Activated CD4-positive, alpha-beta T cell treated with anti-CD3 and anti-CD28 coated beads for 36 hours (primary cell): ENCODE data around the gene PRODH2. TPM values are rescaled to one million over a fixed set of nuclear protein-coding genes. Genes with fewer than 3 reads are reported as not detected.
"Not testable (repeated sequence)": the region's sequence is repeated elsewhere in the genome, so short reads cannot be mapped to it uniquely, and the experiment has no call there.

Experiments used
- ATAC-seq: fragments of 200-7000 bp; cut with Tn5 transposase; one replicate; pipeline ENCODE4 v1.10.0; 2021; ENCODE audit warnings: mild to moderate bottlenecking, moderate library complexity
- CTCF ChIA-PET: fragments of 350-600 bp; sonication (Branson Sonifier 250); formaldehyde crosslinking; loops from one replicate; lab custom pipeline; 2021; ENCODE audit warnings: antibody characterized with exemption; lab: Charles Lee
- POLR2A ChIA-PET: fragments of 350-600 bp; sonication (Branson Sonifier 250); formaldehyde crosslinking; loops from one replicate; lab custom pipeline; 2021; ENCODE audit warnings: antibody characterized with exemption, inconsistent platforms; lab: Charles Lee
- DNase-seq: peaks from one replicate; pipeline ENCODE4 v3.0.0-alpha.2; 2020
- H3K27ac Mint-ChIP-seq: one replicate; pipeline ENCODE4 v1.8.0; 2021; ENCODE audit warnings: mixed read lengths
- H3K27me3 Mint-ChIP-seq: one replicate; pipeline ENCODE4 v1.8.0; 2021; ENCODE audit warnings: mixed read lengths
- H3K36me3 Mint-ChIP-seq: one replicate; pipeline ENCODE4 v1.8.0; 2021; ENCODE audit warnings: low read depth, mixed read lengths
- H3K4me1 Mint-ChIP-seq: one replicate; pipeline ENCODE4 v1.8.0; 2021; ENCODE audit warnings: mixed read lengths
- H3K4me3 Mint-ChIP-seq: one replicate; pipeline ENCODE4 v1.8.0; 2021; ENCODE audit warnings: mild to moderate bottlenecking, moderate library complexity, mixed read lengths
- H3K9me3 Mint-ChIP-seq: one replicate; pipeline ENCODE4 v1.8.0; 2021; ENCODE audit warnings: low read depth, mixed read lengths
- intact Hi-C, 2 experiments: fragments of 100-400 bp; cut with DNase I in 1 of 2; cut with micrococcal nuclease in 1 of 2; formaldehyde crosslinking; loops; one replicate each; pipeline versions ENCODE4 v1.14.2 to v1.15.1; 2022 to 2024; cut with DNase I, micrococcal nuclease
- total RNA-seq, 2 experiments: library from RNA; stranded (reverse); gene quantifications; one replicate each; pipeline ENCODE4 v1.2.3, GENCODE V29; 2021

The PRODH2 gene
- total RNA-seq, 2 experiments from 2014 or later, result not detected

DNA sequence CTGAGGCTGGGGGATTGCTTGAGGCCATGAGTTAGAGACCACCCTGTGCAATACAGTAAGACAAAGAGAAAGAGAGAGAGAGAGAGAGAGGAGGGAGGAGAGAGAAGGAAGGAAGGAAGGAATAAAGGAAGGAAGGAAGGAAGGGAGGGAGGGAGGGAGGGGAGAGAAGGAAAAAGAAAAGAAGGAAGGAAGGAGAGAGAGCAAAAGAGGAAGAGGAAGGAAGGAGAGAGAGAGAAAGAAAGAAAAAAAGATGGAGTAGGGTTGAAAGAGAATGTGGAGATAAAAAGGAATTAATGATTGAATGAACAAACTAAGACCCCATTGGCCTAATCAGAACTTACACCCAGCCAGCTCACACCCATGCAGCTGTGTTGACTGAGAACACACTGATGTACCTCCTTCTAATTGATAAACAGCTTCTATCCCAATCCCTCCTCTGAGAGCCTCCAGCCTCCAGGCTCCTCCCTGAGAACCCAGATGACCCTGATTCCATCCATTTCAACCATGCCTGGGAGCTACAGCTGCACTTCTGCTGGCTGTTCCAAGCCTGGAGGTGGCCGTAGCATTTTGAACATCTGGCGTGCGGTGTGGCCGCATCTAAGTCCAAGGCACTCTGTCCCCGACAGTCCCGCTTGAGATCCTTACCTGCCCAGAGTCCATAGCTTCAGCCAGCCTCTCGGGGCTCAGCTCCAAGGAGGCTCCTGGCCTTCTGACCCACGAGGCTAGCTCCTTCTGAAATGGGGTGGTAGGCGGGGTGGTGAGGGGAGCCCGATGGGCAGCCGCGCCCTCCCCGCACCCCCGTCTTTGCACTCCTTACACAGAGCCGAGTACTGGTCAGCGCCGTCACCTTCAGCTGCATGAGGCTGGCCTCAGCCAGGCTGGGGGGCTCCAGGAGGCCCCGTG is 1.1 kb downstream of the PRODH2 start:
- no peak overlapping the region for H3K27ac Mint-ChIP-seq

DNA sequence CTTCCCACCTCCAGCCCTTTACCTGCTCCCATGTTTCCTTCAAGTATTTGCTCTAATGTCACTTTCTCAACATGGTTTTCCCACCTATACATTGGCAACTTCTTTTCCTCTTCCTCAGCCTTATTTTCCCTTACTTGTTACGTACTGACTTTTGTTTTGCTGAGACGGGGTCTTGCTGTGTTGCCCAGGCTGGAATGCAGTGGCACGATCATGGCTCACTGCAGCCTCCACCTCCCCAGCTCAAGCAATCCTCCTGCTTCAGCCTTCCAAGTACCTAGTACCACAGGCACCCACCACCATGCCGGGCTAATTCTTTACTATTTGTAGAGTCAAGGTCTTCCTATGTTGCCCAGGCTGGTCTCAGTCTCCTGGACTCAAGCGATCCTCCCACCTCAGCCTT is 5.0 kb downstream of the PRODH2 start:
- Mint-ChIP-seq H3K4me3 (no peak overlapping the region), H3K27me3 (peaks cover 9% of the 10 kb centered on the region), H3K27ac (no peak overlapping the region), H3K9me3 (no peaks in the 10 kb centered on the region), H3K4me1 (no peaks in the 10 kb centered on the region), H3K36me3 (no peaks in the 10 kb centered on the region)
- ATAC-seq (no peak), DNase-seq (no peak)
- ChIA-PET CTCF (no interaction called here), POLR2A (no interaction called here)
- intact Hi-C loops, result no loop called here

More for the DNA sequence above, 1.1 kb downstream of the PRODH2 start:
- ChIA-PET POLR2A (no interaction called here), CTCF (no interaction called here)
- intact Hi-C loops, result no loop called here
- no peak overlapping the region for H3K4me3 Mint-ChIP-seq
- H3K36me3 Mint-ChIP-seq, result no peaks in the 10 kb centered on the region
- H3K4me1 Mint-ChIP-seq, result no peaks in the 10 kb centered on the region
- peaks cover 2% of the 10 kb centered on the region for H3K9me3 Mint-ChIP-seq
- no peak for ATAC-seq
- peaks cover 13% of the 10 kb centered on the region for H3K27me3 Mint-ChIP-seq
- DNase-seq, result no peak

DNA sequence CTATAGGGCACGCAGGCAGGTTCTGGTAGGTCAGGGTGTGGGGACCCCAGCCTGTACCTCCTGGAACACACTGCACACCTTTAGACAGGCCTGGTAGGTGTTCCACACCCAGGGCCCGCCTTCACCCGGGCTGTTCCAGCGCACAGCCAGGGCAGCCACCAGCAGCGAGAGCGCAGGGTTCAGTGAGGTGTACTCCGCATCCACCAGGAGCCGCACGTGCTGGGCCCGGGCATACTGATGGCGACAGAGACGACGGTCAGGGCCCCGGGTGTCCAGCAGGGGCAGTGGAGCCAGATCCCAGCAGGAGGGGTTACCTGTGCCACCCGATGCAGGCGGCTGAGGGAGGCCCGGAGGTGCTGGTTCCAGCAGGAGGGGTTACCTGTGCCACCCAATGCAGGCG is 6.0 kb downstream of the PRODH2 start:
- Mint-ChIP-seq H3K4me1 (no peaks in the 10 kb centered on the region), H3K27ac (no peak overlapping the region), H3K36me3 (no peaks in the 10 kb centered on the region), H3K4me3 (no peak overlapping the region), H3K27me3 (peaks cover 4% of the 10 kb centered on the region), H3K9me3 (no peaks in the 10 kb centered on the region)
- no peak for ATAC-seq
- POLR2A ChIA-PET, result no interaction called here
- DNase-seq, result no peak
- intact Hi-C loops, result no loop called here
- CTCF ChIA-PET, result interaction anchor here (1.0 kb wide), 1 partner anchor 10 kb away, joined by 4 read pairs; no protein-coding TSS in a partner anchor

DNA sequence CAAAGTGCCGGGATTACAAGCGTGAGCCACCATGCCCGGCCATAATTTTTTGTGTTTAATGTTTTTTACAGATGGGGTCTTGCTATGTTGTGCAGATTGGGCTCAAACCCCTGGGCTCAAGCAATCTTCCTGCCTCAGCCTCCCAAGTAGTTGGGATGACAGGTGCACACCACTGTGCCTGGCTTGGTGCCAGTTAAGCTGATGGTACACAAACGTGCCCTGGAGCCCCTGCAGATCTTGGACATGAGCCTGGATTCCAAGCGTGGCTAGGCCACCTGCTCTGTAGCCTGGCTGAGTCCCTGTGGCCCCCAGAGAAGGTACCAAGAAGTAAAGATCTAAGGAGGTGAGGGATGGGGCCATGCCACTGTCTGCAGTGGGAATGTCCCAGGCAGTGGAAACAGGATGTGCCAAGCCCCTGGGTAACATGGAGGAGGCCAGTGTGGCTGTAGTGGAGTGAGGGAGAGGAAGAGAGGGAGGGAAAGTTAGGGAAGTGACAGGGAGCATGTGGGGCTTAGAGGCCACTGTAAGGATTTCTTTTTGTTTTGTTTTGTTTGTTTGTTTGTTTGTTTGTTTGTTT is 7.0 kb downstream of the PRODH2 start:
- intact Hi-C loops, result no loop called here
- Mint-ChIP-seq H3K4me1 (no peaks in the 10 kb centered on the region), H3K36me3 (no peaks in the 10 kb centered on the region), H3K9me3 (no peaks in the 10 kb centered on the region), H3K27me3 (no peaks in the 10 kb centered on the region), H3K27ac (no peak overlapping the region), H3K4me3 (no peak overlapping the region)
- ATAC-seq (no peak), DNase-seq (no peak)
- ChIA-PET CTCF (no interaction called here), POLR2A (no interaction called here)

DNA sequence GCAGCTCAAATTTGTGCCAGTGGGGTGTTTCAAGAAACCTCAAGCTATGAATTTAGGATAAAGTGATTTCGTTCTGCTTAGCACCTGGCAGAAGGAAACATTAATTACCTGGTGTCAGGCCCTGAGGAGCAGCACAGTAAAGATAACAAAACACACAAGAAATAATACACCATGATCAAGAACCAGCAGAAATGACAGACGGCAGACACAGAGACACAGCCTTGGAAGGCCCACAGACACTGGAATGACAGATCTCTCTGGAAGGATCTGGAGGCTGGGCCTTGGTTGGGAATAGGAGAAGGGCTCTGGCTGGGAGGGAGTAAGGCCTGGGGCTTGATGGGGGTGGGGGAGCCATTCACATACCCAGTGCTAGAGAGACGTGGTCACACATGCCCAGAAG is 10.8 kb downstream of the PRODH2 start:
- intact Hi-C loops, result no loop called here
- CTCF ChIA-PET, result interaction anchor here (0.9 kb wide), 1 partner anchor 282 kb away, joined by 3 read pairs; no protein-coding TSS in a partner anchor
- POLR2A ChIA-PET, result no interaction called here
- no peak overlapping the region for H3K27ac Mint-ChIP-seq
- peaks cover 3% of the 10 kb centered on the region for H3K4me1 Mint-ChIP-seq
- H3K36me3 Mint-ChIP-seq, result no peaks in the 10 kb centered on the region
- peaks cover 13% of the 10 kb centered on the region for H3K27me3 Mint-ChIP-seq
- ATAC-seq (no peak), DNase-seq (no peak)
- H3K9me3 Mint-ChIP-seq, result no peaks in the 10 kb centered on the region
- no peak overlapping the region for H3K4me3 Mint-ChIP-seq

DNA sequence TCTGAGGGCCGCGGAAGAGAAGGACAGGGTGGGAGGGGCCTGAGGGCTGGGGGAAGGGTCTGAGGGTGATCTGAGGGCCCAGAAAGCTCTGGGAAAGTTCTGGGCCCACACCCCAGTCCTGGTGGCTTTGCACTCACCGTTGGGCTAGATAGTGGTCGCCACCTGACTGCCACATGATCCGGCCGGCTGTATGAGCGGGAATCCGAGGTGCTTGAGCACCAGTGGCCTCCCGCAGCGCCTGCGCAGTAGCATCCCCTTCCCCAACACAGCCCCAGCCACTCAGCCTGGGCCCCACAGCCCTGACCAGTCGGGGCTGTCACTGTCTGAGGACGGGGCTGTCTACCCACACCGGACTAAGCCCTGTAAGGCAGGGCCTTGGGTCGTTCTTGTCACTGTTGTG is 15.0 kb downstream of the PRODH2 start:
- ChIA-PET CTCF (no interaction called here), POLR2A (no interaction called here)
- intact Hi-C loops, result no loop called here
- DNase-seq, result peak; percentile 40
- Mint-ChIP-seq H3K4me3 (no peak overlapping the region), H3K4me1 (peaks cover 3% of the 10 kb centered on the region), H3K36me3 (no peaks in the 10 kb centered on the region), H3K27ac (no peak overlapping the region), H3K9me3 (no peaks in the 10 kb centered on the region), H3K27me3 (peaks cover 25% of the 10 kb centered on the region)
- peak; percentile 47 for ATAC-seq

DNA sequence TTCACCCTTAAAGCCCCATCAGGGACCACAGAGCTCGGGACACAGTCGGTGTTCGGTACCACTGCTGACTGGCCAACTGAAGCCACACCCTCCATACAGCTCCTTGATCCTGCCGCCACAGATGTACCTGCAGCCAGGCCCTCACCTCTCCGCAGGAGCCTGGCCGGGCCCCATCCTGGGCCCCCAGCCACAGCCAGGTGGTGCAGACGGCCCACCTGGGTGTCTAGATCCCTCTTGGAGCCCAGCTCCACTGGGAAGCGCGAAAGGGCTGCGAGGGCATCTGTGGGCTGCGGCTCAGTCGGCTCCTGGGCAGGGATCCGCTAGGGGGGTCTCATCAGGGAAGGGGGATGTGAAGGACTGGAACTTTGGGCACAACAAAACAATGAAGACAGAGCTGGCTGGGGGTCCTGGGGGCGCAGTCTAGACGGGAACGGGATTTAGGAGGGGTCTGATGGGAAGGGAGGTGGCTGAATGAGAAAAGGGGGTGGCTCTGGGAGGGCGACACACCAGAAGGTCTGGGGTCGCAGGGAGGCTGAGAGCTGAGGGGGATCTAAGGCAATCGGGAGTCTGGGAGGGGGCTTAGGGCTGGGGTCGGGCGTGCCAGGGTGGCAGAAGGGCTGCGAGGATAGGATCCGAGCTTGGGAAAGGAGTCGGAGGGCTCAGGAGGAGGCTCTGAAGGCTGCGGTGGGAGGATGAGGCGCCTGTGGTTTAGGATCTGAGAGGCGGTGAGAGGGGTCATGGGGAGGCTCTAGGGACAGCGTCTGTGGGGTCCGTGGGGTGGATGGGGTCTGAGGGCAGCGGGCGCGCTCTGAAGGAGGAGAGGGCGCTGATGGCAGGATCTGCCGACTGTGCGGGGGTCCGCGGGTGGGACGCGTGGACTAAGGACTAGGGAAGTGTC is 15.8 kb downstream of the PRODH2 start:
- ATAC-seq, result no peak
- intact Hi-C loops, result no loop called here
- Mint-ChIP-seq H3K4me3 (no peak overlapping the region), H3K4me1 (peaks cover 3% of the 10 kb centered on the region), H3K27ac (no peak overlapping the region), H3K36me3 (no peaks in the 10 kb centered on the region), H3K27me3 (peaks cover 25% of the 10 kb centered on the region), H3K9me3 (no peaks in the 10 kb centered on the region)
- ChIA-PET CTCF (interaction anchor here (1.1 kb wide), 1 partner anchor 309 kb away, joined by 3 read pairs; no protein-coding TSS in a partner anchor), POLR2A (no interaction called here)
- DNase-seq, result no peak

DNA sequence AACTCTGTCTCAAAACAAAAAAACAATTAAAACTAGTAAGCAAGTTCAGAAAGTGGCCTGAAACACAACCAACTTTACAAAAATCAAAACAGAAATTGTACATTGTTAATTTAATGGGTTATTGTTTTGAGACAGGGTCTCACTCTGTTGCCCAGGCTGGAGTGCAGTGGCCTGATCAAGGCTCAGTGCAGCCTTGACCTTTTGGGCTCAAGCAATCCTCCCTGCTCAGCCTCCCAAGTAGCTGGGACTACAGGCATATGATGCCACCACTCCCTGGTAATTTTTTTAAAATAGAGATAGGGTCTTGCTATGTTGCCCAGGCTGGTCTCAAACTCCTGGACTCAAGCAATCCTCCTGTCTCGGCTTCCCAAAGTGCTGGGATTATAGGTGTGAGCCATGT is 17.1 kb downstream of the PRODH2 start:
- H3K36me3 Mint-ChIP-seq, result not testable (repeated sequence)

DNA sequence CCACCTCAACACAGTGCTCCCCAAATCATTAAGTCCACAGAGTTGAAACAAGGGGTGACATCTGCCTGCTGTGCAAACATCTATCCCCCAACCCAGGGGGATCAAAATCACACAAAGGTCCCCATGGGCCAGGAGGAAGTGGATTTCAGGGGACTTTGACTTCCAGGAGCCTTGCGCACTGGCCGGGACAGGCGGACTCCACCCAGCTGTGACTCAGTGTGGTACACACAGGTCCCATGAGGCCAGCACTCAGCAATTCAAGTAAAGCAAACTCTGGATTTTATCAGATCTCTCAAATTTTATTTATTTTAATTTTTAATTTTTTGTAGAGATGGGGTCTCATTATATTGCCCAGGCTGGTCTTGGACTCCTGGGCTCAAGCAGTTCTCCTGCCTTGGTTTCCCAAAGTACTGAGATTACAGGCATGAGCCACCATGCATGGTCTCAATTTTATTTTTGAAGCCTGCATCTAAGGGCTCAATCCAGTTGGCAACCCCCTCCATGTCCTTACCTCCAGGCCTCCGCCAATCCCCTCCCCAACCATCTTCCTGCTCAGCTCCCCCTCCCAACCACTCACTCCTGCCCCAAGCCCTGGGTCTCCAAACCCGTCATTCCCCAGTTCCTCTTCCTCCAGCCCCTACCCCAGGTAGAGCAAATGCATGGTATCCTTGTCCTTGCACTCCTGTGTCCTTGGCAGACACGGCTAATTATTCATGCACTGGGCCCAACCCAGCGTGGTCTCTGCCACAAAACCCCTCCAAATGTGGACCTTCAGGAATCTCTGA is 19.1 kb downstream of the PRODH2 start:
- ChIA-PET POLR2A (no interaction called here), CTCF (no interaction called here)
- Mint-ChIP-seq H3K36me3 (no peaks in the 10 kb centered on the region), H3K4me3 (no peak overlapping the region), H3K27me3 (peaks cover 23% of the 10 kb centered on the region), H3K4me1 (peaks cover 3% of the 10 kb centered on the region), H3K9me3 (no peaks in the 10 kb centered on the region), H3K27ac (no peak overlapping the region)
- intact Hi-C loops, result no loop called here
- no peak for ATAC-seq
- DNase-seq, result no peak

More for the DNA sequence above, 17.1 kb downstream of the PRODH2 start:
- CTCF ChIA-PET, result interaction anchor here (0.9 kb wide), 1 partner anchor 287 kb away, joined by 3 read pairs; no protein-coding TSS in a partner anchor
- POLR2A ChIA-PET, H3K4me3 Mint-ChIP-seq, ATAC-seq, H3K9me3 Mint-ChIP-seq, DNase-seq, intact Hi-C loops, H3K27ac Mint-ChIP-seq, H3K4me1 Mint-ChIP-seq: not testable (repeated sequence)
- H3K27me3 Mint-ChIP-seq, result peaks cover 25% of the 10 kb centered on the region

DNA sequence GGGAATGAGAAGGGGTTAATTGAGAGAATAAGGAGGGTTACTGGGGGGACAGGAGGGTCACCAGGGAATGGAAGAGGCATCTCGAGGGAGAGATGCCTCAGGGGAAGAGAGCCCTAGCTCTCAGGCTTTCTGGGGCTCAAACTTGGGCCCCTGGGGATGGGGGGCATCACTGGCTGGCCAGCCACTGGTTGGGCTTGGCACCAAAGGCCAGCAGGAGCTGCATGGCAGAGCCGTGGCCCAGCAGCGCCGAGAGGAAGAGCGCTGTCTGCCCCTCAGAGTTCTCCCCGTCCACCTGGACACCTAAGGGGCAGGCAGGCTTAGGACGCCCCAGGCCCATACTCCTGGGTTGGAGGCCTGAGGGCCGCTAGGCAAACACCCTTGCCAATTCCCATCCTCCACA is 19.8 kb downstream of the PRODH2 start:
- Mint-ChIP-seq H3K36me3 (no peaks in the 10 kb centered on the region), H3K4me3 (no peak overlapping the region), H3K9me3 (no peaks in the 10 kb centered on the region), H3K27me3 (peaks cover 19% of the 10 kb centered on the region), H3K27ac (no peak overlapping the region), H3K4me1 (peaks cover 3% of the 10 kb centered on the region)
- intact Hi-C loops, result no loop called here
- ATAC-seq (no peak), DNase-seq (no peak)
- CTCF ChIA-PET, result no interaction called here
- POLR2A ChIA-PET, result no interaction called here

DNA sequence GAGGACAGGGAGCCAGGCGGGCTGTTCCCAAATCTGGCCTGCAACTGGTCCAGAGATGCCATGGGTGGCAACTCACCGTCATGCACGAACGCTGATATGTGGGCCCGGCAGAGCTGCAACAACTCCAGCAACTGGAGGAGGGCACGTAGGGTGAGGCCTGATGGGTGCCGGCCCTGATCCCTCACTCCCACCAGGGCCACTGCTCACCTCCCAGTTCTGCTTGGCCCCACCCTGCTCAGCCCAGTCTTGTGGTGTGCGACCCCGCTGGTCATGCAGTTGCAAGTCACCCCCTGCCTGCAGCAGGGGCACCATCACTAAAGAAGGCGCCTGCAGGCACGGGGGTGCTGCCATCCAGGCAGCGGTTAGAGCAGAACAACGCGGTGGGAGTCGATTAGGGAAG is 20.3 kb downstream of the PRODH2 start:
- no peak overlapping the region for H3K27ac Mint-ChIP-seq
- CTCF ChIA-PET, result no interaction called here

More for the DNA sequence above, 20.3 kb downstream of the PRODH2 start:
- intact Hi-C loops, result no loop called here
- DNase-seq (no peak), ATAC-seq (no peak)
- Mint-ChIP-seq H3K4me1 (peaks cover 3% of the 10 kb centered on the region), H3K9me3 (no peaks in the 10 kb centered on the region), H3K27me3 (peaks cover 17% of the 10 kb centered on the region), H3K4me3 (no peak overlapping the region), H3K36me3 (no peaks in the 10 kb centered on the region)
- POLR2A ChIA-PET, result no interaction called here
